ENCODE results near the gene PAIP2.
"Not testable (repeated sequence)": the region's sequence is repeated elsewhere in the genome, so short reads cannot be mapped to it uniquely, and the experiment has no call there.

PAIP2 gene

DNA sequence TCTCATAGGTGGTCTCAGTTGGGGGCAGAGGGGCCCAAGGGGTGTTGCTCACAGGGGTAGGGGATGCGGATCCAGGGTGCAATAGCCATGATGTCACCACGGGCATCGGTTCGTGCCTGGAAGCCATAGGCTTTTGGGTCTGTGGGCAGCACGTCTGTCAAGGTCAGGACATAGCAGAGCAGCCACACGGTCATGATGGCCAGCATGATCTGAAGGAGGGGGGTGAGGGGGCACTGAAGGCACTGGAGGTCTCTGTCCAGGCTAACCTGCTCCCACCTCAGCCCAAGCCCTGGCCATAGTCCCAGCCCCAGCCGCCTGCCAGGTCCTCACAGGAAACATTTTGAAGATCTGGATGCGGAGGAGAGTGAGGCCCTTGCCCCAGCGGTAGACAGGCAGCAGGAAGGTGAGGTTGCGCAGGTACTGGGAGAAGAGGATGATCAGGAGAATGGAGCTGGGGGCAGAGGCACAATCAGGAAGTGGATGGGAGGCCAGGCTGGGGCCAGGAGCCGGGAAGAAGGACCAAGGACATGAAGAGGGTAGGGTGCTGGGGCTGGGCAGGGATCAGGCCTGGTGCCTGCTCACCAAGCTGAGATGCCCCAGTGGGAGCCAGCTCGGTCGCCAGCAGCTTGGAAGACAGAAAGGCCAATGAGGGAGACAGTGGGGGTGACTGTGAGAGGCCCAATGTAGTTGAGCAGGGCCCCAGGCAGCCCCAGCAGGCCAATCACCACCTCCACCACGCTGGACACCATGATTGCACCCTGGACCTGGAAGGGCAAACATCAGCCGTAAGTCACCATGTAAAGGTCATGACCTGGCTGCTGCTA is 38.2 kb downstream of the PAIP2 start:
- DNase-seq: no peak

DNA sequence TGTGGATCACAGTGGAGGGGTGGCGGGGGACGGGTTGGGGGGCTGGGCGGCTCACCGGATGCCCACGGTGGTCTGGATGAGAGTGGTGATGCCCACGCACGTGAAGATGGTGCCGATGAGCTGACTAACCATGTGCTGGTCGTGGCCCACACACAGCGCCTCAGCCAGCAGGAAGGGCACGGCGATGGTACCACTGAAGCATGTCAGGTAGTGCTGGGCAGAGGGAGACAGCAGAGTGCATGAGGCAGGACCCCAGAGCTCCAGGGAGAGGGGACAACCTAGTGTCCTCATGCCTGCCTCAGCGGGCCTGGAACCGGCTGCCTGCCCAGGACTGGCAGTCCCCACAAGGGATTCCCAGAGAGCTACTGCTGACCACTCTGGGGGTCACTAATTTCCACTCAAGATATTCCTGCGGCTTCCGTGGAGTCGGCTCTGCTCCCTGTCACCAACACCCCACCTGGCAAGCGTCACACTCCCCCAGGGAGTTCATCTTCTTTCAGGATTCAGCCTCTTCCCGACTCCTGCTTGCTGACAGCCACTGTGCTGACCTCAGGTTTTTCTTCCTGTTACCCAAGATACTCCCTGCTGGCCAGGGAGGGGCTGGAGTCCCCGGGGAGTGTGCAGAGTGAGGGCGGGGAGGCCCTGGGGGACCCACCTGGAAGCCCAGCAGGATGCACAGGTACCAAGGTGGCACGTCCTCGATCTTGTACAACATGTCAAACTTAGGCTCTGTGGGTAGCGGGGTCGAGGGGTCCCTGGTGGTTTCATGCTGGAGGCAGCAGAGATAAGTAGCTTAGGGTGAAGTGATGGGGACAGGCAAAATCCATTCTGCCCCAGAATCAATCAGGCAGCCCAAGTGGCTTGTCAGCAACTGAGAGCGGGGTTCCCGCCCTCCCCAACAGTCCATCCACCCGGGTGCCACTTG is 40.4 kb downstream of the PAIP2 start:
- DNase-seq: no peak

DNA sequence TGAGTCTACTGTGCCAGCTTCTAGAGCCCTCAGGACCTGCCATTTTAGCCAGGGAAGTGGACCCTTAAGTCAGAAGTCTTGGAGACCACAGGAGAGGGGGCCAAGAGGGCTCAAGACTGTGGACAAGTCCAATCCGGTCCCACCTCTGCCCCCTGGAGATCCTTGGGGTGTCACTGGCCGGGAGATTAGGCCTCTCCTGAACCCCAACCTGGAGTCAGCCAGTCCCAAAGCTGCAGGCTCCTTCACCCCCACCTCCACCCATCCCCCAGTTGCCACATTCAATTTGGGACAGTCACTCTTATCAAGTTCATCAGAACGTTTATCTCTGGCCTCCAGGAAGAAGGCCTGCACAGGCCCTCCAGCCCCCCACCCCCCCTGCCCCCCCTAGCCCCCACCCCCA is 41.2 kb downstream of the PAIP2 start:
- DNase-seq: no peak

DNA sequence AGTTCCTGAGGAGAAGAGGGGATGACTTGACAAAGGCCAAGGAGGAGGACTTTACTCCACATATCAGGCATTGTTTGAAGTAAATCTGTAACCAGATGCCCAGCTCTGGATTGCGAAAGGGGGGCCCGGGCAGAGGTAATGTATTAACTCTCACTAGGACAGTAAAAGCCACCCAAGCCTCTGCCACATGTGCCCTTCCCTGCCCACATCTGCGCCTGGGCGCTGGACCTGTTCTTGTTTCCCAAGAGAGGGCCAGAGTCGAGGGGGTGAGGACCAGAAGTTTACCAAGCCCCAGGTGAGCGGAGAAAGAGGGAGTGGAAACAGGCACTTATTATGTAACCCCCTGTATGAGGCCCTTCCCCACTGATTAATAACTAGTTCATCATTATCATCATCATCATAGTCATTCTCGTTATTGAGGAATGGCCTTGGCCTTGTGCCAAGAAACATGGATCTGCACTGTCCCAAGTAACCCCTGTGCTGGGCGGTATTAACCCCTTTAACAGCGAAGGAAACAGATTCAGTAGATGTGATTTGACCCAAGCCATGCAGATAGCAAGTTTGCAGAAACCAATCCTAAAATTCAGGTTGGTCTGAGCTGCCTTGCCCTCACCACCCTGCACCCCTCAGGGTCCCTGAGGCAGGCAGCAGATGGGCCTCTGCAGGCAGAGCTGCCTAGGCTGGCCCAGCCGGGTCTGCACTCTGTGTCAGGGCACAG is 41.8 kb downstream of the PAIP2 start, which contains the start of gene SLC23A1:
Gene SLC23A1 (minus strand): TSS at position 23 of the 718 bp plus-strand sequence. CDS start 44 bp downstream, outside the sequence.
- no peak for DNase-seq

DNA sequence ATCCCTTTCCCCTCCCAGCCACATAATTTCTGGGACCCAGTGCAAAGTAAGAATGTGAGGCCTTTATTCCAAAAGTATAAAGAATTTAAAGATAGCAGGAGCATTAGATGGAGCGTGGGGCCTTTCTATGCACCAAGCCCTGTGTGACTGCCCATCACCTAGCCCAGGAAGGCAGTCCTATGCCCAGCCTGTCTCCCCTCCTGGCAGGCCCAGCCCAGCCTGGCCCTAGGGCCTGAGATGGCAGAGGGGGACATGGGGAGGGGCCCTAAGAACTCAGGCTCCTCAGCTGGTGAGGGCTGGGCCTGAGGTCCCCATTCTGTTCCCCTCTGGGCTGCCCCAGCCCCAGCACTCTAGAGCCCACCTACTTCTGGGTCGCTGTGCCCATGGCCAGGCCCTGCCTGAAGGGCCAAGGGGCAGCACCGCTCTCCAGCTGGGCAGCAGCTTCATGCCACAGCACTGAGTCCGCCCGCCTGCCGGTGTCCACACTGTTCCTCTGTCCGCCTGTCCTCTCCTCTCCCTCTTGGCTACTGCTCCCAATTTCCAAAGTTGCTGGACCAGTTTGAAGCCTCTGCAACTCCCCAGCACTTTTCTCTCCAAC is 42.4 kb downstream of the PAIP2 start:
- no peak for DNase-seq

DNA sequence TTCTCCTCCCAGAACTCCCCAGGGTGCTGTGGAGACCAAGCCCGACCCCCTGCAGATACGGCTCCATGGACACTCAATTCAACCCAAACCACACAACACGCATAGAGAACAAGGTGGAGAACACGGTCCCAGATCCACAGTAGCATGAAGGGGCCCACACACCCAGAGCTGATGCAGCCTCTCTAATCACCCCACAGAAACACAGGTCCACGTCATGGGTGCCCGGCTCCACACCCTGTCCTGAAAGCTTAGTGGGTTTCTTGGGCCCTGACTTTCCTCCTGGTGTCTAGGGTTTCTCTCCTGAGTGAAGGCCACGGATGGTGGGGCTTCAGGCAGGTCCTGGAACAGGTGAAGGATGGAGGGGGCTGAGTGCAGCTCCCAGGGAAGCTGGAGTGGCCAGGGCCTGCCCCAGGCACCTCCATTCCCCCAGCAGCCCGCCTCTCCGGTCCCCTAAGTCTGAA is 43.0 kb downstream of the PAIP2 start:
- no peak for DNase-seq

DNA sequence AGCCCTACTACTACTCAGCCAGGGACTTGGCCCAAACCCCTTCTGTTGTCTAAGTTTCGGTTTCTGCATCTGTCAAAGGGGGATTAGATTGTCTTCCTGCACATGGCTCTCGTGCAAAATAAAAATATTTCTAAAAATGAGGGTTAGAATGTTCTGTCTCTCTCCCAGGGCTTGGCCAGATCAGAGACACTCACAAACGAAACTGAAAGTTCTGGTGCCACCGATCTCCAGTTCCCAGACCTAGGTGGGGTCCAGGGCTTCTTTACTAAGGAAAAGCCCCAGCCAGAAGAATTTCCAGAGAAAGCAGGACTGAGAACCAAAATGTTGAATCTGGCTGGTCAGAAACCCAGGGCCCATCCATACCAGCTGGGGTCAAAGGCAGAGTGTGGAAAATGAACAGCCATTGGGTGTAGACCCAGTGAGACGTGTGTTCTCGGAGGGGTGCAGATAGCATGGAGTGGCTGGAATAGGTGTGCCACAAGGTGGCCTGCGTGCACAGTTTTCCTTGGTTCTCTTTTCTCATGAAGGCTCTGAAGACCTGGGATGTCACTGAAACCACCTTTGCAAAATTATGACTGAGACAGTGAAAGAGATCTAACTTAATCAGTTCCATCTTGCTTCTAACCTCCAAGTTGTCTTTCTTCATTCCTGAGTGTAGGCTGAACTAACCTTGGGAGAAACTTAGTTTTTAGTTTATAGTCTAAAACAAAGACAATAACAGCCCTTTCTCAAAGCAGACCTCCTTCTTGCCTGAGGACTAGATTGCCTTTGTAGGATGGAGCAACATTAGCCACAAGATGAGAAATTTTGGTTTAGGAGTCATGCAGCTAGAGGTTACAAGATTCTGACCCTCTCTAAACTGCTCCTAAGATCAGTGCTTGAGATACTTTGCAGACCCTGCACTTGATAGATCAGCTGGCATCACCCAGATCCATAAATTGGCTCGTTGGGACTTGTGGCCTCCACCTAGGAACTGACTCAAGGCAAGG is 43.7 kb downstream of the PAIP2 start:
- DNase-seq: no peak

DNA sequence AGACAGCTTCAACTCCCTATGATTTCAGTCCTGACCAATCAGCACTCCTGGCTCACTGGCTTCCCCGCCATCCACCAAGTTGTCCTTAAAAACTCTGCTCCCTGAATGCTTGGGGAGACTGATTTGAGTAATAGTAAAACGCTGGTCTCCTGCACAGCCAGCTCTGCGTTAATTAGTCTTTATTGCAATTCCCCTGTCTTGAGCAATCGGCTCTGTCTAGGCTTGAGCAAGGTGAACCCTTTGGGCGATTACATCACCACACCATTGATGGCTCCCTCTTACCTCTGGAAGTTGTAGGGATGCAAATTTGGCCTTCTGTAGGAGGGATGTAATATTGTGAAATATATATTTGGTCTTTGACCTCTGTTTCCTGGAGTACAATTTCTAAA is 44.4 kb downstream of the PAIP2 start:
- DNase-seq: no peak

DNA sequence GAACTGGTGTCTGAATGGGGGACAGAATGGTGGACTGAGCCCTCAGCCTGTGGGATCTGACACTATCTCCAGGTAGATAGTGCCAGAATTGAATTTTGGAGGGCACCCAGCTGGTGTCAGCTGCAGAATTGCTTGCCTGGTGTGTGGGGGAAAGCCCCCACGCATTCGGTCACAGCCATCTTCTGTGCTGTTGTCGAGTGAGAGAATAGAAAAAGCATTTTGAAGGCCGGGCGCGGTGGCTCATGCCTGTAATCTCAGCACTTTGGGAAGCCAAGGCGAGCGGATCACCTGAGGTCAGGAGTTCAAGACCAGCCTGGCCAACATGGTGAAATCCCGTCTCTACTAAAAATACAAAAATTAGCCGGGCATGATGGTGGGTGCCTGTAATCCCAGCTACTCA is 45.3 kb downstream of the PAIP2 start:
- DNase-seq: not testable (repeated sequence)

DNA sequence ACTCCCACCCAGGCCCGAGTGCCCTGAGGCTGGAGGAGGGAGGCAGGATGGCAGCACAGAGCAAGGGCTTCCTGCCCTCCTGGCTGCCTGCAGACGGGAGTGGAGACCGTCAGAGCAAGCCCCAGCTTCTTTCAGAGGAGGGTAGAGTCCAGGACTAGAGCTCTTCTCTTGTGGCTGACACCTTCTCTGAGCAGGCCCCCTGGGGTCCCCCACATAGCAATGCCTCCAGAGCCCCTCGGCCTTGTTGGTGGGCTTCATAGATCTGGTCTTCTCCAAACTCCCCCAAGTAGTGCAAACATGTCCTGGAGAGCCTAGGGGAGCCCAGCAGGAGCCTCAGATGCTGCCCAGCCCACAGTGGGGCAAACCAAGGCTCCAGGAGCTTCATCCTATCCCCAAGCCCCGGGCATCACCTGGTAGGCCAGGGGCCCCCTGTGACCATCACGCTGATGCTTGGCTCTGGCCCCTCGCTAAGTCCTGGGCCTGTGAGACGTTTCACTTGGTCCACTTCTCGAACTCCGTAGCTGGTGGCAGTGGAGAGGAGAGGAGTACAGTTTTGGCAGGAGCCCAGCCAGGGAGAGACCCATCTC is 46.0 kb downstream of the PAIP2 start:
- DNase-seq: no peak

DNA sequence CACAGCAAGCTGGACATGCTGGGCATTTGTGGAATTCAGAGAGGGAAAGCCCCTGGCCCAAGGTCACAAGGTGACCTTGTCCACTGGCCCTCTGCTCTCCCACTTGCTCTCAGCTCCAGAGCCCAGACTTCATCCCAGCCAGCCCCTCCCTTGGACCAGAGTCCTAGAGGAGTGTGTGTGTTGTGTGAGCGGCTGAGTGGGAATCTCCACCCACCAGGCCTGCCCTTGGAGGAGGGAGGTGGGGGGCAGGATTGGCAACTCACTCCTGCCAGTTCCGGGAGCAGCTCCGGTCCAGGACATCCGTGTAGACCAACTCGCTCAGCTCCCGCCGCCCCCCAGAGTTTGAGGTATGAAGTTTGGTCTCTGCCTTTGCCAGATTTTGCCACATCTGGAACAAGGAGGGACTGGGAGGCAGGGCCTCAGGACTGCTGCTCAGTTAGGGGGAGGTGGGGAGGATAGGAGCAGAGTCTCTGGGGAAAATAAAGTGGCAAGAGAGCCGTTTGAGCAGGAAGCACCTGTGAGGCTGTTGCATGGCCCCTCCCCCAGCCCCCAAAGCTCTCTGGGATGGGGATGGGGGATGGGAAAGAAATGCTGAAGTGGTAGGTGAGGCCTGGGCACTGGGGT is 46.7 kb downstream of the PAIP2 start:
- DNase-seq: no peak

DNA sequence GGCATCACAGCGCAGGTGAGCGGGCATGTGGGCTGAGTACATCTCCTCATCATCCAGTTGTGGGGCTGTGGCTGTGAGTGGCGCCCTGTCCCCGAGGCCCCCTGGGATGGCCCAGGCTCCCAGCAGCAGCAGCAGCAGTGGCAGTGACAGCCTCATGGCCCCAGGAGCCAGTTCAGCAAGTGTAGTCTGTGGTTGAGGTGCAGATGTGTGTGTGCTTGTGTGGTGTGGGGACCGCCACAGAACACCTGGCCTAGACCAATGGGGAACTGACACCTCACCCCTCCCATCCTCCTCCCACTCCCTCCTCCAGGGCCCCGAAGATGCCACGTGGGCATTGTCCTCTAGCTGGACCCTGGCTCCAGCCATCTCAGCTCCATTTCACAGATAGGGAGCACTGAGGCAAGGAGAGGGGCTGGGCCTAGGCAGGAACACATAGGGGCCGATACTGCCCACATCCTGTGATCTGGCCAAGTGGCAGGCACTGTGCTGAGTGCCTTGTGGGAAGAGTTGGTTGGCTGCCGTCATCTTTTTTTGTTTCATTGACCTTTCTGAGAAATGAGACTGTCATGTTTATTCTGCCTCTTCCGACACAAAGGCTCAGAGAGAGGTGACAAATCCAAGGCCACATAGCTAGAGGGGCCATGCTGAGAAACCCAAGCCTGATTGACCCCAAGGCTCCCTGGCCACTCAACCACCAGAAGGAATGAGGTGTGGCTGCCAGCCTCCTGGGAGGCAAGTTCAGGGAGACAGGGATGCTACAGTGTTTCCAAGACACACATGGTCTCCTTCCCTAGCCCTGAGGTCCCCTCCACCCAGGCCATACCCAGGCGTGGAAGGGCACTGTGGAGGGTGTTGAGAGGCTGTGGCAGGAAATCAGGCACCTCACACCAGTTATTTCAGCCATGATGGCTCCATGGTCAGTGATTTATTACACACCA is 48.3 kb downstream of the PAIP2 start, which contains the start of gene MZB1:
Gene MZB1 (minus strand): TSS at position 213 of the 938 bp plus-strand sequence. CDS start 57 bp downstream, at position 156.
- peak in 1 of 4 experiments; percentile 17 for DNase-seq

DNA sequence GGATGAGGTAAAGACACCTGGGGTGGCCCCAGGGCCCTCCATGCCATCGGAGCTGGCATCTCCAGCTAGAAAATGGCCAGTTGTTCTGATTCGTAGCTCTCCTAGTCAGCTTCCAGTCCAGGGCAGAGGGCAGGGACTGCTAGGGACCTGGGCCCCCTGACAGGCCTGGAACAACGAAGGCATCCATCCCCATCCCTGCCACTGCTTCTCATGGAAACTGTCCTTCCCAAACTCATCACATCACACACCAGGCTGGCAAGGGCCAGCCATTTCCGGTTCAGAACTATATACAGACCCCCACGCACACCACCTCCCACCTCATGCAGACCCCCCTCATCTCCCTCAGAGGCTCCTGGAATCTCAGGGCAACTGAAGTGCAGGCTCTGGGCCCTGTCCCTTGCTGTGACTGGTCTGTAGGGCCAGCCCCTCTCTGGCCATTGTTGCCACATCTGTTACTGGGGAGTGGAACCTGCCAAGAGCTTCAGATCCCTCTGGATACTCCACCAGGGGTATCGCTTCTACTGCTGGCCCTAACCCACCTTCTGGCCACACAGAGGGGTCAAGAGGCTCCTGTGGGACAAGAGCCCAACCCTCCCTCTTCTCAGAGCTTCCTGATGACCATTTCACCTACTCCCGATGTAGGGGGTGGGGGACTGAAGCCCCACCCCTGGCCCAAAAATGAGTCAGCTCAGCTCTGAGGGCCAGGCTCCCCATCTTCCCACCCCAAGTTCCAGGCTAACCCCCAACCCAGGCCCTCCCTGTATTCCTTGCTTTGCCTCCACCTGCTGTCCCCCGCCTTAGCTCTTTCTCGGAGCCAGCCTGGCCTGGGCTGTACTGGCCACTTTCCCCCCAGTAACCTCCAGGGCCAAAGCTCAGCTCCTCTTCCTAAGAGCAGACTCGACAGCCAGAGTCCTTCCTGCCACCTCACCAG is 49.2 kb downstream of the PAIP2 start:
- no peak for DNase-seq

DNA sequence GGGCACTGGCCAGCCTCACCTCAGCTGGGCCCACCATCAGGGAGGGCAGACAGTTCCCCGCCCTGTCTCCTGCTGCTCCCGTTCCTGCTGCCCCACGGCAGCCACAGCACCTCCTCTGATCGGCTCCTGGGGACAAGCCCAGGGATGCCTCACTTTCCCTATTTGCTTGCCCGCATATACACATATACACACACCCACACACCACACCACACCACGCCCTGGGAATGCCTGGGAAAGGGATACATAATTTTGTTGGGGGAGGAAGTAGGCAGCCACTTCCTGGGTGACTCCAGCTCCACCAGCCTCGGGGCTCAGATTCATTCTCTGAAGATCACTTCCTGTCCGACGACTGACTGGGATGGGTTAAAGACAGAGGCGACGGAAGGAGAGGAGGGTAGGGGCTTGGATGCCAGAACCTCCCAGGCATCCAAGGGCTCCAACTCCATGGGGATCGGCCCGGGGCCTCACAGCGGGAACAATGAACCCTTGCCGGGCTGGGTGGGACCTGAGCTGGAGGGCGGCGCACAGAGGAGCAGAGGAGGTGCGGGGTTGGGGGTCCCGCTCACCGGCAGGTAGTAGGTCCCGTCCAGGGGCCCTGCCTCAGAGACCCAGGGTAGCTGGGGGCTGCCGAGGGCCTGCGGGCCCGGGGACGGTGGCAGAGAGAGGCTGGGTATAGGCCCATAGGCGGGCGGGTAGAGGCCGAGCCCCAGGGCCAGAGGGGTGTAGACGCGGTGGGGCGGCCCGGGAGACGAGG is 50.1 kb downstream of the PAIP2 start:
- no peak for DNase-seq

DNA sequence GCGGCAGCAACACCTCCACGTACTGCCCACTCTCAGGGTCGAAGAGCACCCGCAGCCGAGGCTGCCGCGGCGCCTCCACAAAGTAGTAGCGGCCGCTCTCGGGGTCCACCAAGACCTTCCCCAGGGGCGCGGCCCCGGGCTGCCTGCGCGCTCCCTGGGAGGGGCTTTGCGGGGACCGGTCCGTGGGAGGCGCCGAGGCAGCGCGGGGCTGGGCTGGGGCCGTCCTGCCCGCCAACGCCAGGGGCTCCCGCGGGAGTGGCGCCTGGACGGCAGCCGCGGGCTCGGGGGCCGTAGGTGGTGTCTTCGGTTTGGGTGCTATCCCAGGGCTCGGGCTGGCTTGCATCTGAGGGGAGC is 50.6 kb downstream of the PAIP2 start:
- no peak for DNase-seq

DNA sequence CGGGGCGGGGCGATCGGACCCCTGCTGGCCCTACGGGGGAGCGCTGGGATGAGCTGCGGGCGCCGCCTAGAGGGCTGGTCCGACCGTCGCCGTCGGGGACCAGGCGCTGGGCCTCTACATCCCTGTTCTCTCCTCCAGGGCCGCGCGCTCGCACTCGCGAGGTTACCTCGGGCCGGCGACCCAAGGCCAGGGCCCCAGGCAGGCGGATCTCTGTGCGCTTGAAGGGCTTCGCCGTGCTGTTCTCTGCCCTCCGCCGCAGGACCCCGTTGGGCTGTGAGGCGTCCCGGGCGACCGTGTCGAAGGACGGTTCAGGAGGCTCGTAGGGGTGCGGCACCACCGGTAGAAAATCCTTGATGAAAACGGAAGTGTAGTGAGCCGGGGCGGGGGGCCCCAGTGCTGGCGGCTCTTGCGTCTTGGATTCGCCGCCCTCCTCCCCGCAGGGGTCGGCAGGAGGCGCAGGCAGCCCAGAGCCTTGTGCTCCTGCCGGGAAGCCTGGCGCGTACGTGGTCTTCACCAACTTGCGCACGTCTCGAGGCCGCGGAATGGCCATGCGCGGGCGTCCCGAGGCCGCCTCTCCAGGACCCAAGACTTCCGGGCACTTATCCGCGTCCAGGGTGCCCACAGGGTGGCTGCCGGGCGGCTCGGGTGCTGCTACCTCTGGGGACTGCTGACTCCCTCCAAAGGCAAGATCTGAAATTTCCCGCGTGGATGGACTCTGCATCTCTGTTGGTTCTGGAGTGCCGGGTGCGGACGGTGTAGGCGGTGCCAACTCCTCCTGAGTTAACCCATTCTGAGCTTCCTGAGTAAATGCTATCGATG is 51.2 kb downstream of the PAIP2 start:
- DNase-seq: peak; percentile 59 to 72 (median 62)
